Measurements from ENCODE around the gene PRG3.

The PRG3 gene

GRCh38 chr11:57409321-57410100 is 28.6 kb upstream of the PRG3 start:
- DNase-seq (ENCODE audit: low read depth): no peak
- H3K4me3 ChIP-seq (ENCODE audit: low read length): no peak overlapping the region
- TF ChIP-seq CTCF (conservative IDR thresholded peaks at IDR 0.05; ENCODE audit: low read depth, low read length): no peak

- H3K4me3 ChIP-seq (ENCODE audit: low read length): no peak overlapping the region
- no peak for DNase-seq (ENCODE audit: low read depth)
- TF ChIP-seq CTCF (conservative IDR thresholded peaks at IDR 0.05; ENCODE audit: low read depth, low read length): no peak
These were observed 27.8 kb upstream of the PRG3 start for GRCh38 chr11:57408771-57409170.

- H3K4me3 ChIP-seq (ENCODE audit: low read length): no peak overlapping the region
- TF ChIP-seq CTCF (conservative IDR thresholded peaks at IDR 0.05; ENCODE audit: low read depth, low read length): no peak
- no peak for DNase-seq (ENCODE audit: low read depth)
These were observed 27.1 kb upstream of the PRG3 start for GRCh38 chr11:57407941-57408475.

GRCh38 chr11:57407010-57407920 is 26.3 kb upstream of the PRG3 start:
- no peak for DNase-seq (ENCODE audit: low read depth)
- H3K4me3 ChIP-seq (ENCODE audit: low read length): no peak overlapping the region
- no peak for TF ChIP-seq CTCF (conservative IDR thresholded peaks at IDR 0.05; ENCODE audit: low read depth, low read length)

- no peak overlapping the region for H3K4me3 ChIP-seq (ENCODE audit: low read length)
- TF ChIP-seq CTCF (conservative IDR thresholded peaks at IDR 0.05; ENCODE audit: low read depth, low read length): no peak
- DNase-seq (ENCODE audit: low read depth): no peak
These were observed 25.5 kb upstream of the PRG3 start for GRCh38 chr11:57406337-57406904.

- TF ChIP-seq CTCF (conservative IDR thresholded peaks at IDR 0.05; ENCODE audit: low read depth, low read length): no peak
- no peak for DNase-seq (ENCODE audit: low read depth)
- H3K4me3 ChIP-seq (ENCODE audit: low read length): no peak overlapping the region
These were observed 24.4 kb upstream of the PRG3 start for GRCh38 chr11:57405271-57405860.

Measured in retinal pigment epithelial cell (primary cell).